ENCODE measurements around the gene PXYLP1. TPM values are rescaled to one million over a fixed set of nuclear protein-coding genes. Genes with fewer than 3 reads are reported as not detected.

PXYLP1 gene
- total RNA-seq, 1 experiment from 2014 or later = 11.3 TPM

DNA sequence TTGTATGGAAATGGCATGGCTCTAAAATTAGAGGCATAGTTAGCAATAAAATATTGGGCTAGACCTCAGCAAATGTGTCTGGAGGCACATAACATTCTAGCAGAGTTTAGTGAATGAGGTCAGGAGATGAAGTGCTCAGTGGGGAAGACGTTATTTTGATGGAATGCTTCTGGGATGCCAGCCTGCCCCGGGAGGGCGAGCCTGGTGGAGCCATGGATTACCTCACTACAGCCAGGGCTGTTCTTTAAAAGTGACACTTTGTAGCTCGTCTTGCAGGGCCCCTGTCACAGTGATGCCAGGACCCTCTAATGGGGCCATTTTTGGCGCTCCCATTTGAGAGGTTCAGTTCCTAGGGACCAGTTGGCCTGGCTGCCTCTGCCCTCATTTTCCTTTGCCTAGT lies 48.5 kb downstream of the PXYLP1 start:
- intact Hi-C loops (cut with micrococcal nuclease; ENCODE audit: unreplicated experiment) = no loop called here
- no peak overlapping the region for H3K4me3 ChIP-seq (ENCODE audit: low read depth, low read length, poor library complexity, severe bottlenecking)
- no peak overlapping the region for H3K27ac ChIP-seq (ENCODE audit: low read depth, low read length, poor library complexity, severe bottlenecking)
- ChIA-PET POLR2A (ENCODE audit: low non-redundant PET) (no interaction called here), CTCF (interaction anchor here (1.1 kb wide), 1 partner anchor 48 kb away, joined by 3 read pairs; no protein-coding TSS in a partner anchor)
- H3K4me1 ChIP-seq (ENCODE audit: insufficient read depth, low read length, poor library complexity, severe bottlenecking) = no peaks in the 10 kb centered on the region
- BruUV-seq (replicated peaks) = no TSS peak
- DNase-seq (ENCODE audit: low spot score) = no peak
- TF ChIP-seq CTCF (conservative IDR thresholded peaks at IDR 0.05; ENCODE audit: low read depth, low read length) (no peak), EZH2 (IDR thresholded peaks at IDR 0.05; ENCODE audit: borderline replicate concordance, low read depth, low read length, poor library complexity, severe bottlenecking) (no peak)
- no peaks in the 10 kb centered on the region for H3K36me3 ChIP-seq (ENCODE audit: insufficient read depth, low read length, poor library complexity, severe bottlenecking)
- H3K27me3 ChIP-seq (replicated peaks; ENCODE audit: insufficient read depth, low read depth, low read length, poor library complexity) = no peaks in the 10 kb centered on the region
- H3K9me3 ChIP-seq (ENCODE audit: low read depth, low read length, poor library complexity, severe bottlenecking) = no peaks in the 10 kb centered on the region

DNA sequence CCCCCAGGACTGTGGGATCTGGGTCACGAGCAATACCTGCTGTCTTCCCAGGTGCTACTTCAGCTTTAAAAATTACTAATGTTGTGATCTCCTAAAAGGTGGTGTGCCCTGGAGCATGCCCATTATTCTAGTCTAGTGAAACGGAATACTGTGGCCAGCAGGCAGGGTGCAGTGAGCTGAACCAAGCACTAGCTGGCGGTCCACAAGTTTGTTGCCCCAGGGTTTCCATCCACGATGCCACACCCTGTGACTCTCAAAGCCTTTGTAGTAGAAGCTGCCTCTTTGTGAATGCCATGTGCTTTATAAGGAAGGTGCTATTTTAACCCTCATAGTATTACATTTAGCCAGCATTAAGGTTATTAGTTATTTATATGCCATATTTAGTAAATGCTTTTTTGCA lies 49.1 kb downstream of the PXYLP1 start:
- Histone ChIP-seq H3K4me3 (ENCODE audit: low read depth, low read length, poor library complexity, severe bottlenecking) (no peak overlapping the region), H3K27ac (ENCODE audit: low read depth, low read length, poor library complexity, severe bottlenecking) (no peak overlapping the region), H3K27me3 (replicated peaks; ENCODE audit: insufficient read depth, low read depth, low read length, poor library complexity) (no peaks in the 10 kb centered on the region), H3K9me3 (ENCODE audit: low read depth, low read length, poor library complexity, severe bottlenecking) (no peaks in the 10 kb centered on the region), H3K36me3 (ENCODE audit: insufficient read depth, low read length, poor library complexity, severe bottlenecking) (no peaks in the 10 kb centered on the region), H3K4me1 (ENCODE audit: insufficient read depth, low read length, poor library complexity, severe bottlenecking) (no peaks in the 10 kb centered on the region)
- intact Hi-C loops (cut with micrococcal nuclease; ENCODE audit: unreplicated experiment) = no loop called here
- ChIA-PET CTCF (no interaction called here), POLR2A (ENCODE audit: low non-redundant PET) (no interaction called here)
- DNase-seq (ENCODE audit: low spot score) = no peak
- TF ChIP-seq CTCF (conservative IDR thresholded peaks at IDR 0.05; ENCODE audit: low read depth, low read length) = no peak
- no peak for TF ChIP-seq EZH2 (IDR thresholded peaks at IDR 0.05; ENCODE audit: borderline replicate concordance, low read depth, low read length, poor library complexity, severe bottlenecking)
- no TSS peak for BruUV-seq (replicated peaks)

- no peak overlapping the region for H3K27ac ChIP-seq (ENCODE audit: low read depth, low read length, poor library complexity, severe bottlenecking)
- DNase-seq (ENCODE audit: low spot score) = no peak
- no peak overlapping the region for H3K4me3 ChIP-seq (ENCODE audit: low read depth, low read length, poor library complexity, severe bottlenecking)
- H3K36me3 ChIP-seq (ENCODE audit: insufficient read depth, low read length, poor library complexity, severe bottlenecking) = no peaks in the 10 kb centered on the region
- intact Hi-C loops (cut with micrococcal nuclease; ENCODE audit: unreplicated experiment) = no loop called here
- no peaks in the 10 kb centered on the region for H3K9me3 ChIP-seq (ENCODE audit: low read depth, low read length, poor library complexity, severe bottlenecking)
- POLR2A ChIA-PET (ENCODE audit: low non-redundant PET) = no interaction called here
- no TSS peak for BruUV-seq (replicated peaks)
- CTCF ChIA-PET = interaction anchor here (0.7 kb wide), 1 partner anchor 26 kb away, joined by 3 read pairs; no protein-coding TSS in a partner anchor
- TF ChIP-seq EZH2 (IDR thresholded peaks at IDR 0.05; ENCODE audit: borderline replicate concordance, low read depth, low read length, poor library complexity, severe bottlenecking) = no peak
- H3K27me3 ChIP-seq (replicated peaks; ENCODE audit: insufficient read depth, low read depth, low read length, poor library complexity) = no peaks in the 10 kb centered on the region
- H3K4me1 ChIP-seq (ENCODE audit: insufficient read depth, low read length, poor library complexity, severe bottlenecking) = no peaks in the 10 kb centered on the region
Measured at GRCh38 chr3:141285570-141285969, 53.9 kb downstream of the PXYLP1 start.

GRCh38 chr3:141286856-141287255 lies 55.2 kb downstream of the PXYLP1 start:
- POLR2A ChIA-PET (ENCODE audit: low non-redundant PET) = no interaction called here
- intact Hi-C loops (cut with micrococcal nuclease; ENCODE audit: unreplicated experiment) = no loop called here
- TF ChIP-seq CTCF (conservative IDR thresholded peaks at IDR 0.05; ENCODE audit: low read depth, low read length) (no peak), EZH2 (IDR thresholded peaks at IDR 0.05; ENCODE audit: borderline replicate concordance, low read depth, low read length, poor library complexity, severe bottlenecking) (no peak)
- Histone ChIP-seq H3K4me3 (ENCODE audit: low read depth, low read length, poor library complexity, severe bottlenecking) (no peak overlapping the region), H3K27me3 (replicated peaks; ENCODE audit: insufficient read depth, low read depth, low read length, poor library complexity) (no peaks in the 10 kb centered on the region), H3K9me3 (ENCODE audit: low read depth, low read length, poor library complexity, severe bottlenecking) (no peaks in the 10 kb centered on the region), H3K4me1 (ENCODE audit: insufficient read depth, low read length, poor library complexity, severe bottlenecking) (no peaks in the 10 kb centered on the region), H3K36me3 (ENCODE audit: insufficient read depth, low read length, poor library complexity, severe bottlenecking) (no peaks in the 10 kb centered on the region), H3K27ac (ENCODE audit: low read depth, low read length, poor library complexity, severe bottlenecking) (no peak overlapping the region)
- no peak for DNase-seq (ENCODE audit: low spot score)
- no TSS peak for BruUV-seq (replicated peaks)
- CTCF ChIA-PET = no interaction called here

Data from A673 (cell line).